GM11168 (cell line): ENCODE results near the gene S100A7A.
"Not testable (repeated sequence)": the region's sequence is repeated elsewhere in the genome, so short reads cannot be mapped to it uniquely, and the experiment has no call there.

Experiments
- in situ Hi-C: fragments of 300-500 bp; cut with MboI; formaldehyde crosslinking; loops from one replicate; pipeline ENCODE4 v1.12.0; 2022; ENCODE audit warnings: low sequenced_read_pairs; ENCODE audit not compliant: unreplicated experiment

S100A7A gene

GRCh38 chr1:153419436-153419793 is 3.1 kb downstream of the S100A7A start:
- in situ Hi-C loops: not testable (repeated sequence)

- in situ Hi-C loops: no loop called here
Observed at GRCh38 chr1:153420306-153420705, 4.0 kb downstream of the S100A7A start.

DNA sequence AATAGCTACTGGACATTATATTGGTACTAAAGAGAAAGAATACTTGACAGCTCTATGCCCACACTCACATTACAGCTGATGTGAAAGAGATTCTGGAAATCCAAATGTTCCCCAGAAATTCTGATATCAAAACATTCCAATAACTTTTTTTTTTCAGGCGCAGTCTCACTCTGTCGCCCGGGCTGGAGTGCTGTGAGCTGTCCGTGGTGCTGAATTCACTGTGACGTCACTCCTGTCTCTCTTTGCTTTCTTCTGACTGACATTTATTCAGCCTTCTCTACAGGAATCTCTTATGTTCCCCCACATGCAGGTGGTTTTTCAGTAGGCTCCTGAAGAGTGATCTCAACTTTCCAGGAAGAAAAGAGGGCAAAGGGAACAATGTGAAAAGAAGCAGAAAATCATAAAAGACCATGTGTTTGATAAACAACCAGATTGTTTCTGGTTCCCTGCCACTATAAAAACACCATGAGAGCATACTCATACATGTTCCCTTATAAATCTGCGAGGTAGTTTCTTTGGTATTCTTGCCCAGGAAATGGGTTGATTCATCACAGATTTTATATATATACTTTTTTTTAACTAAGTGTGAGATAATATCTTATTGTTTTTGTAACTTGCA is 6.2 kb downstream of the S100A7A start:
- in situ Hi-C loops: no loop called here

DNA sequence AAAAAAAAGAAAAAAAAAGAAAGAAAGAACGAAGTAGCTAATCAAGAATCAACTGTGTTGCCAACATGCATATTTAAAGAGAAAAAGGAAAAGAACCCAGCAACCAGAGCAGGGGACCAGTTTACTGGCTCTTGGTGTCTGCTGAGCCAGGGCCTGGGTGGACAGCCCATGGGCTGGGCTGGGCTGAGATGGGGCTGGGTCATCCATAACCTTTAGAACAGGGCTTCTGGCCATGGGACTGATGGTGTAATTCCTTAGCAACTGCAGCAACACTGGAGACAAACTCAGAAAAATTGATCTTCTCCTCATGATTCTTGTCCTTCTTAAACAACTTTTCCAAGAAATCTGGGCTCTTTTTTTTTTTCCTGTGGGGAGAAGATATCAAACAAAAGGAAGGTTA is 10.5 kb downstream of the S100A7A start:
- in situ Hi-C loops: no loop called here

GRCh38 chr1:153428073-153428638 is 11.8 kb downstream of the S100A7A start:
- in situ Hi-C loops: no loop called here

- in situ Hi-C loops: no loop called here
Observed at GRCh38 chr1:153428791-153429190, 12.5 kb downstream of the S100A7A start.

DNA sequence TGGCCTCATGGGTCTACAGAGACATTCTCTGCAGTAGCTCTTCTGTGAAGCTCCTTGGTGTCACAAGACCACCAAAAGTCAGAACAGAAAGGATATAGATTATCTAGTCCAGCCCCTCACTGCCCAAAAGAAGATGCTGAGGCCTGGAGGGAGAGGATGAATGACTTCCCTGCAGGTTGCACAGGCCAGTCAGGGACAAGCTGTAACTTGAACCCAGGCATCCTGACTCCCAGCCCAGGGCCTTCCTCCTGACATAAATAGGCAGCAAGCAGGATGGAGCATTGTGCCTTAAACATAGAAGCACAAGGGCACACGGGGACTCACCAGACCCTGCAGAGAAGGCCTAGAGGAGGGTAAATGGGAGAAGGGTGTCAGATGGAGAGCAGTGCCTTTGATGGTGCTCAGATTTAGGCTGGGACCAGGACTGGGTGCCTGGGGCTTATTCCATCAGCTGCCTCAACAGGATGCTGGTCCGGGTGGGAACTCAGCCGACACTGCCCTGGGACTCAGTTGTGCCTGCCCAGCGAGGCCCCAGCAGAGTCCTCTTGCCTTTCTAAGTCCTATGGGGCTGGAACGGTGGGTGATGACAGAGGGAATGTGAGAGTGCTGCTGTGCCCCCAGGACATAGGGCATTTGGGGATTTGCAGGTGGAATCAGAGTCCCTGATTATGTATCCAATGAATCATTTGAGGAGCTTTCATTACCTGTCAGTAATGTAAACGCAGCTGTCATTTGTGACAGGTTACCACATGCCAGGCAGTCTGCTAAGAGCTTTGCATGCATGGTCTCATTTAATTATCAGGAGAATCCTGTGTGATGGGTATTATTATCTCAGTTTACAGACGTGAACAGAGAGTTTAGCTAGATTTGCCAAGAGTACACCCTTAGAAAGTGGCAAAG is 13.2 kb downstream of the S100A7A start:
- in situ Hi-C loops: no loop called here

GRCh38 chr1:153430166-153430553 is 13.8 kb downstream of the S100A7A start:
- in situ Hi-C loops: no loop called here

- in situ Hi-C loops: no loop called here
Observed at GRCh38 chr1:153430561-153430960, 14.2 kb downstream of the S100A7A start.

- in situ Hi-C loops: no loop called here
Observed at GRCh38 chr1:153431002-153431401, 14.7 kb downstream of the S100A7A start.

GRCh38 chr1:153431427-153431826 is 15.1 kb downstream of the S100A7A start:
- in situ Hi-C loops: no loop called here

GRCh38 chr1:153431928-153432327 is 15.6 kb downstream of the S100A7A start:
- in situ Hi-C loops: no loop called here

DNA sequence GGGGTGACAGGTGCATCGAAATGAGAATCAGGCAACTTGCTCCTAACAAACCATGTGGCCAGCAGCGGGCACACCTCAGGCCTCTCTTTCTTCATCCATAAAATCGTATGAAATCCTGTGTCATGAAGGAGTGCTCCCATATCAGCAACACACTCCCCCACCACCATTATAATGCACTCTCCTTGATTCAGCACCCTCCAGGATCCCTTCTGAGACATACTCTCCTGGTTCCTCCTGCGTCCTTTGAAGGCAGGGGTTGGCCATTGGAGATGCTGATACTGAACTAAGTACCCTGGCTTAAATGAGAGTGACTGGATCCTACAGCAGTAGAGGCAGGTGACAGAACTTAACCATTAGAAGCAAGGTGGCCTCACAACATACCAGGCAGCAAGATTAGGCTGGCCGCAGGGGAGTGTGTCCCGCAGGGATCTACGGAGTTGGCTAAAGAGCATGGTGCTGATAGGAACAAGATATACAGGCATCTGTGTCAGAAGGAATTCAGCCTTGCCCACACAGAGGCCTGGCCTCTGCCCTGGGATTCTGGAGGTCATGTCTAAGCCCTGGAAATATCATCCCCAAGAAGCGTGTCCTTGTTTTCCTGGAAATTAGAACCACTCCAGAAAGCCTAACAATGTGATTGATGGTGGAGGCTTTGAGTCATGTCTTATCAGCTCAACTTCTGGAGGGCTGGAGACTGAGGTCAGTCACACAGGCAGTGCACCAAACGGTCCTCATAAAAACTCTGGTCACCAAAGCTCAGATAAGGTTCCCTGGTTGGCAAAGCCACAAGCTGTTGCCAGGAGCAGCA is 16.8 kb downstream of the S100A7A start:
- in situ Hi-C loops: no loop called here

GRCh38 chr1:153434746-153435455 is 18.6 kb downstream of the S100A7A start:
- in situ Hi-C loops: no loop called here

DNA sequence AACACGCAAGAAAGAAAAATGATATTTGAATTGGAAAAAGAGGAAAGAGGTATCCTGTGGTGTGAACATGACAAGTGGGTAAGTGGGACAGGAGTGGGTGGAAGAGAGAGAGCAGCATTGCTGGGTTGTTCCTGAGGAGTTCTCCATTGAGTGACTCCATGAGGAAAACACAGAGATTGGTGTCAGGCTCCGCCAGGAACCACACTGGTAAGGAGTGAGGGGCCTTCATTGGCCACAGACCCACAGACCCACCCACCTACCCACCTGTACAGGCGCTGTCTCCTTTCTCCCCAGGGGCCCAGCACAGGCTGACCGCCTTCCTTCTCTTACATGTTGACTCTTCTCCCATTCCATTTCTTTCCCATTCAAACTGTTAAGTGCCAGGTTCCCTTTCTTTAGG is 20.9 kb downstream of the S100A7A start:
- in situ Hi-C loops: no loop called here

DNA sequence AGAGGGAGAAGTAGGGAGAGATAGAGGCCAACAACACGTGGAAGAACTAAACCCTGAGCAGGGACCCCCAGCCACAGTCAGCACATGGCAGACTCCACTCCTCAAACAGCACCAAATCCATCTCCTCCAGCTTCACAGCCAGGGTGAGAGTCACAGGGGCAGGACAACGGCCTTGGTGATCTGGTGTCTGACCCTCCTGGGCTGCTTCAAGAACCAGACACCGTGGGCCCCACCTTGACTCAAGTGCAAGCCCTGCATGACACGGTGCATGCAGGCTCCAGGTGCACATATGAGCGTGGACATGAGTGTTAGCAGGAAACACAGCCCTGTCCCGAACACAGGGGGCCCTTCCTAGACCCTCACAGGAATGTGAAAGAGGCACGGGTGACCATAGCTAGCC is 22.3 kb downstream of the S100A7A start:
- in situ Hi-C loops: no loop called here

DNA sequence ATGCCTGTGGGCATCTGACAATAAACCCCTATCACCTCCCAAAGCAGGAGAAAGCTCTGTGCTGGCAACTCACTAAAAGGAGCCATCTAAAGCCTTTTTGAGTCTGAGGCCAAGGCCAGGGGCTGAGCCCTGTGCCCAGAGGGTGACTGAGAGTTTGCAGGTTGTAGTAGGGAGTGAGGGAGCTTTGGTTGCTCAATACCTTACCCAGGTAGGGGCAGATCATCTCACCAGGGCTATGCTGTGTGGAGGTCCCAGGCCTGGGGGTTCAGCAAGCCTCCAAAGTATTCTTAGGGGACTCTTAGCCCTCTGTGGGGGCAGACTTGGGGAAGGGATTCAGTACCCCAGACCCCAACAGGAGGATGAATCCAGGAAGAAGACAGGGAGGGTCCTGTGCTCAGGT is 23.0 kb downstream of the S100A7A start:
- in situ Hi-C loops: no loop called here

DNA sequence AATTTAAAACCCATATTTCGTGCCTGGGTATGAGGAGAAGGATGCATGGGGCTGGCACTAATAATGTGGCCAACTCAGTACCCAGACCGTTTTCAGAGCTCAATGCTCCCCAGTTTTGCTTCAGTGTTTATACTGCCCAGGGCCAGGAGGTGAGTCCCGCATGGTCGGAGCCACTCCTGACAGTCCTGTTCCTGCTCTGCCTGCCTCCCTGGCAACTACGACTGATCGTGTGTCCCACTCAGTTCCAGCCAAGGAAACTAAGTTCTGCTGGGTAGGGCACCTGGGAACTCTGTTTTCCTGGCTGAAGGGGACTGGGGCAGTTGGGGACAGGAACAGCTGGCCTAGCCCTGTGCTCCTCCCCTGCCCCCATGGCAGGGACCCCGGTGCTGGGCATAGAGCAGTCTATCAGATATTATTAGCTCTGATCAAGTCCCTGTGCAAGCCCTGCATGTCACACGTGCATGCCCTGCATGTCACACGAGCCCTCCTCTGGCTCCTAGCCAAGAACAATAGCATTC is 25.0 kb downstream of the S100A7A start:
- in situ Hi-C loops: no loop called here

DNA sequence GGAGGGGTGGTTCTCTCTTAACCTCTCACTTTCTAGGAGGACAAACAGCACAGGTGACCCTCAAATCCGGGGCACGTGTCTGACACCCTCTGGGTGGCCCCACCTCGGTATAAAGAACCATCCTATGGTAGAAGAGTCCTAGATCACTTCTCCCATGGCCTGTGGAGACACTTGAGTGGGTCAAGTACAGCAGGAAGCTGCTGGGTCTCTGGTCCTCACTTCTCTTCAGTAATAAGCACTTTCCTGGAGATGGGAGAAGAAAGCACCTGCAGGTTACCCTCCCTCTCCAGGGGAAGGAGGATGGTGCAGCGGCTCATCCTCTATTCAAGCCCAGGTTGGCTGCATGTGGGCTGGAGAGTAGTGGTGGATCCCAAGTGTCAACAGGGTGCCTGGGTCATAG is 27.2 kb downstream of the S100A7A start:
- in situ Hi-C loops: no loop called here

- in situ Hi-C loops: no loop called here
Observed at GRCh38 chr1:153444078-153444477, 27.8 kb downstream of the S100A7A start.
